Skeletal muscle satellite cell (primary cell): ENCODE measurements around the gene USP50.
"Not testable (repeated sequence)": the region's sequence is repeated elsewhere in the genome, so short reads cannot be mapped to it uniquely, and the experiment has no call there.

ENCODE experiments used
- H3K27me3 ChIP-seq: 2 replicates; pipeline ENCODE4 v1.7.0; 2013; ENCODE audit warnings: low read length; ENCODE audit not compliant: control insufficient read depth, insufficient read depth
- H3K36me3 ChIP-seq: 2 replicates; pipeline ENCODE4 v1.7.0; 2013; ENCODE audit warnings: mild to moderate bottlenecking, control low read depth, low read length; ENCODE audit not compliant: insufficient read depth
- H3K4me1 ChIP-seq: 2 replicates; pipeline ENCODE4 v1.7.0; 2013; ENCODE audit warnings: low read length; ENCODE audit not compliant: control insufficient read depth, insufficient read depth
- H3K4me2 ChIP-seq: 2 replicates; pipeline ENCODE4 v1.7.0; 2013; ENCODE audit warnings: mild to moderate bottlenecking, low read length
- H3K4me3 ChIP-seq: 2 replicates; pipeline ENCODE4 v1.7.0; 2013; ENCODE audit warnings: low read length
- H3K9ac ChIP-seq: 2 replicates; pipeline ENCODE4 v1.7.0; 2013; ENCODE audit warnings: mild to moderate bottlenecking, low read depth, low read length, moderate library complexity
- H3K9me3 ChIP-seq: replicated peaks from 2 replicates; pipeline ENCODE4 v1.7.0; 2013; ENCODE audit warnings: mild to moderate bottlenecking, control low read depth, low read length

The USP50 gene

DNA sequence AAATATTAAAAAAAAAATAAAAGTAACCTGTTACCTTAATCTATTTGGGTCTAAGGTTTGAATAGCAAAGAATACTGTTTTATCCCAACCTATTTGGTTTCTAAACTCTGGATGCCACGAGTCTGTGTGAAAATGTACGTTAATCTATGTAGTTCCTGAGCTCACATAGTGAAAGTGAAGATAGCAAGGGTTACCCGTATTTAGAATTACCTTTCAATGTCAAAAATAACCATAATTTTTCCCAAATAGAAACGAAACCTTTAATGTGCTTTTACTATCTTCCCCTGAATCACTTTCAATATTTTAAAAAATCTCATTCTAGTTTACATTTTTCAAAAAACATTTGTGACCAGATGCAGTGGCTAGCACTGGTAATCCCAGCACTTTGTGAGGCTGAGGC, 5.8 kb upstream of the USP50 start:
- Histone ChIP-seq H3K4me3 (no peak overlapping the region), H3K36me3 (no peaks in the 10 kb centered on the region), H3K9ac (no peak overlapping the region), H3K27me3 (no peaks in the 10 kb centered on the region), H3K4me1 (no peaks in the 10 kb centered on the region), H3K9me3 (no peaks in the 10 kb centered on the region), H3K4me2 (no peak overlapping the region)

DNA sequence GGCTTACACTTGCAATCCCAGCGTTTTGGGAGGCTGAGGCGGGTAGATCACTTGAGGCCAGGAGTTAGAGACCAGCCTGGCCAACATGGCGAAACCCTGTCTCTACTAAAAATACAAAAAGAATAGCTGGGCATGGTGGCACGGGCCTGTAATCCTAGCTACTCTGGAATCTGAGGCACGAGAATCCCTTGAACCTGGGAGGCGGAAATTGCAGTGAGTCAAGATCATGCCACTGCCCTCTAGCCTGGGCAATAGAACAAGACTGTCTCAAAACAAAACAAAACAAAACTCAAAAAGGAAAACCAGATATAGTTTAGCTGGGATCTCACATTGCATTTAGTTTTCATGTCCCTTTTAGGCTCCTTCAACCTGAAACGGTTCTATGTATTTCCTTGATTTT, 2.9 kb upstream of the USP50 start:
- H3K9me3 ChIP-seq = no peaks in the 10 kb centered on the region
- H3K4me2 ChIP-seq = no peak overlapping the region
- H3K4me3 ChIP-seq = no peak overlapping the region
- H3K9ac ChIP-seq = no peak overlapping the region
- no peaks in the 10 kb centered on the region for H3K27me3 ChIP-seq
- H3K4me1 ChIP-seq = no peaks in the 10 kb centered on the region
- H3K36me3 ChIP-seq = no peaks in the 10 kb centered on the region

DNA sequence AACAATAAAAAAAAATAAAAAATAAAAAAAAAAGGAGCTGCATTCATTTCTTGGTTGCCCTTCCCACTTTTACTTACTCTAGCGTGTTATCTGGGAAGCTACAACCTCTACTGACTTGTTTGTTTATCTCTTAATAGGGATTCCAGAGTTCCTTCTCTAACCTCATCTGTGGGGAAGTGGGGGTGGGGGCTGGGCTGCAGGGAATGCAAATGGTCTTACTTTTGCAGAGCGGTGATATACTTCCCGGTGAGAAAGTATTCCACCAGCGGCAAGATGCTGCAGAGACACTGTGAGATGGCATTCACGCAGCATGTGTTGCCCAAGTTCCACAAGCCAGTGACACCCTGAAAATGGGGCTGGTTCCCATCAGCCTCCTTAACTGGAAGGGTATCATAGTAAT, 2.1 kb downstream of the USP50 start:
- Histone ChIP-seq H3K9ac (no peak overlapping the region), H3K27me3 (no peaks in the 10 kb centered on the region), H3K4me1 (no peaks in the 10 kb centered on the region), H3K36me3 (no peaks in the 10 kb centered on the region), H3K9me3 (no peaks in the 10 kb centered on the region), H3K4me2 (no peak overlapping the region), H3K4me3 (no peak overlapping the region)

DNA sequence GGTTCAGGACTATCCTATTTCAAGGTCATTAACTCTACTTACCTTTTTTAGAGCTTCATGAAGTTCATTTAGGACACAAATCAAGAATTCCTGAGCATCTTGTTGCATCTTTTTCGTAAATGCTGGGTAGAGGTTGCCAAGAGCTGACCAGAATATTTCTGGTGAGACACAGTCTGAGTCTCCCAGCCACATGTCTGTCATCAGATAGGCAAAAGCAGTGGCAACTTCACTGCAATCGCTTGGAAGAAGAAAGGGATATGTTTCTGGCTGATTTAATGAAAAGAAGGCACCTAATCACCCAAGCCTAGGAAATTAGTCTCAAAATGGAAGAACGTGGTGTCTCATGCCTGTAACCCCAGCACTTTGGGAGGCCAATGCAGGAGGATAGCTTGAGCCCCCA, 2.9 kb downstream of the USP50 start:
- Histone ChIP-seq H3K4me1 (no peaks in the 10 kb centered on the region), H3K36me3 (no peaks in the 10 kb centered on the region), H3K4me3 (no peak overlapping the region)

DNA sequence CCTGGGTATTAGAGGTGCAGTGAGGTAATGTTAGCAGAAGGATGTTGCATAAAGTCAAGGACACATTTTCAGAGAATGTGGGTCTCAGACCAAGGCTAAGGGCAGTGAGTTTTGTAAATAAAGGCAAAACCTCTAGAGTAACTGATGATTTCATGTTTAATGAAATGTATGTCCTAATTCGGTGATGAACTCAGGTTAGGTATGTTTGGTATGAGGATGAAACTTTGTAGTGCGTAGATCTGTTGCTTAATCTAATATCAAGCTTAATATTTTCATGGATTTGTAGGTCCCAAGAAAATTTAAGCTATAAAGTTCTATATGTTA, 3.6 kb downstream of the USP50 start:
- H3K4me2 ChIP-seq = no peak overlapping the region
- H3K4me1 ChIP-seq = no peaks in the 10 kb centered on the region
- no peak overlapping the region for H3K4me3 ChIP-seq
- no peaks in the 10 kb centered on the region for H3K36me3 ChIP-seq
- no peak overlapping the region for H3K9ac ChIP-seq
- no peaks in the 10 kb centered on the region for H3K9me3 ChIP-seq
- no peaks in the 10 kb centered on the region for H3K27me3 ChIP-seq

More for the DNA sequence above, 2.9 kb downstream of the USP50 start:
- no peaks in the 10 kb centered on the region for H3K9me3 ChIP-seq
- H3K4me2 ChIP-seq = no peak overlapping the region
- no peaks in the 10 kb centered on the region for H3K27me3 ChIP-seq
- no peak overlapping the region for H3K9ac ChIP-seq

DNA sequence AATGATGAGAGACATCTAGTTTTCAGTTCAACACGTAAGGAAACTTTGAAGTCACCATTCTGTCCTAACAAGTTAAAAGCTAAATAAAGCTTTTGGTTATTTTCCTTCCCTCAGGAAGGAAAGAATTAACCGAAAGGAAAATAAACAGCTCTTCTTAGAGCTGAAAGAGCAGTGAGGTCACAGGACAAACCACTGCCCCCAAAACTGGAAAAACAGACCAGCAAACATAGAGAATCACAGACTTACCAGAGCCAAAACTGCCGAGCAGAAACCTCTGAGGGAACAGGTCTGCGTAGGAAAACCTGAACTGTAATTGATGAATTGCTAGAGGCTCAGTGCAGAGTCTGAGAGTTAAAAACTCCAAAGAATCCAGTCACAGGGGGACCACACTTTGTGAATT, 14.7 kb downstream of the USP50 start:
- no peak overlapping the region for H3K4me2 ChIP-seq

DNA sequence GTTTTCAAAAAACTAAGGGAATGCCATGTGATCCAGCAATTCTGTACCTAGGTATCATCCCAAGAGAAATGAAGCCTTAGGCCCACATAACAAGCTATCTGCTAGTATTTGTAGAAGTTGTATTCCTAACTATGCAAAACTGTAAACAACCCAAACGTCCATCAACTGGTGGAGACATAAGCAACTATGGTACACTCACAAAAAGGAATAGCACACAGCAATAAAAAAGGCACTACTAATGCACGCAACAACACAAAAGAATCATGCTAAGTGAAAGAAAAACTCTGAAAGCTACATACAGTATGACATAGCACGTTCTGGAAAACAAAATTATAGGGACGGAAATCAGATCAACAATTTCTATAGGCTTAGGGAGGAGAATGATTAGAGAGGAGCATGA, 15.3 kb downstream of the USP50 start:
- H3K9me3 ChIP-seq = no peaks in the 10 kb centered on the region
- H3K4me1 ChIP-seq = no peaks in the 10 kb centered on the region
- H3K4me3 ChIP-seq = no peak overlapping the region
- H3K27me3 ChIP-seq = no peaks in the 10 kb centered on the region
- H3K36me3 ChIP-seq = no peaks in the 10 kb centered on the region
- no peak overlapping the region for H3K9ac ChIP-seq
- H3K4me2 ChIP-seq = no peak overlapping the region

More for the DNA sequence above, 14.7 kb downstream of the USP50 start:
- no peak overlapping the region for H3K9ac ChIP-seq
- H3K9me3 ChIP-seq = no peaks in the 10 kb centered on the region
- no peaks in the 10 kb centered on the region for H3K27me3 ChIP-seq
- no peaks in the 10 kb centered on the region for H3K4me1 ChIP-seq
- no peaks in the 10 kb centered on the region for H3K36me3 ChIP-seq
- H3K4me3 ChIP-seq = no peak overlapping the region

DNA sequence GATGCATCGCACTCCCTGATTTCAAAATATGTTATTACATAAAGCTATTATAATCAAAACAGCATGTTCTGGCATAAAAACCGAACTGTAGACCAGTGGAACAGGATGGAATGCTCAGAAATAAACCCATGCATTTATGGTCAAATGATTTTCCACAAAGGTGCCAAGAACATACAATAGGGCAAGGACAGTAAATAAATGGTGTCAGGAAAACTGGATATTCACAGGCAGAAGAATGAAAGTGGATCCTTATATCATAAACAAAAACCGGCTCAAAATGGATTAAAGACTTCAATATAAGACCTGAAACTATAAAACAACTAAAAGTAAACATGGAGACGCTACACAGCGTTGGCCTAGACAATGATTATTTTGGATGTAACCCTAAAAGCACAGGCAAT, 22.6 kb downstream of the USP50 start:
- Histone ChIP-seq H3K4me1 (no peaks in the 10 kb centered on the region), H3K27me3 (no peaks in the 10 kb centered on the region), H3K4me3 (no peak overlapping the region), H3K9ac (no peak overlapping the region), H3K9me3 (no peaks in the 10 kb centered on the region), H3K4me2 (no peak overlapping the region), H3K36me3 (no peaks in the 10 kb centered on the region)

DNA sequence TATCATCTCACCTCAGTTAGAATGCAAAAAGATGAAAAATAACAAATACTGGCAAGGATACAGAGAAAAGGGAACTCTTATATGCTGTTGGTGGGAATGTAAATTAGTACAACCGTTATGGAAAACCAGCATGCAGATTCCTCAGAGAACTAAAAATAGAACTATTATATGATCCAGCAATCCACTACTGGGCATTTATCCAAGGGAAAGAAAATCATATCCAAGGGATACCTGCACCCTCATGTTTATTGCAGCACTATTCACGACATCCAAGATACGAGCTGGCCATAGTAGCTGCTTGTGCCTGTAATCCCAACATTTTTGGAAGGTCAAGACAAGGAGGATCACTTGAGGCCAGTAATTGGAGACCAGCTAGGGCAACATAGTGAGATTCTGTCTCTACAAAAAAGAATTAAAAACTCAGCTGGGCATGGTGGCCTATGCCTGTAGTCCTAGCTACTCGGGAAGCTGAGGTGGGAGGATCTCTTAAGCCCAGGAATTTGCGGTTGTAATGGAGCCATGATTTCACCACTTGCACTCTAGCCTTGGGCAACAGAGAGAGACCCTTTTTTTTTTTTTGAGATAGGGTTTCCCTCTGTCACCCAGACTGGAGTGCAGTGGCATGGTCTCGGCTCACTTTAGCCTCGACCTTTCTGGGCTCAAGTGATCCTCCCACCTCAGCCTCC, 26.6 kb downstream of the USP50 start:
- Histone ChIP-seq H3K27me3 (no peaks in the 10 kb centered on the region), H3K4me3 (no peak overlapping the region), H3K36me3 (no peaks in the 10 kb centered on the region), H3K4me2 (no peak overlapping the region), H3K9me3 (no peaks in the 10 kb centered on the region), H3K4me1 (no peaks in the 10 kb centered on the region), H3K9ac (no peak overlapping the region)

DNA sequence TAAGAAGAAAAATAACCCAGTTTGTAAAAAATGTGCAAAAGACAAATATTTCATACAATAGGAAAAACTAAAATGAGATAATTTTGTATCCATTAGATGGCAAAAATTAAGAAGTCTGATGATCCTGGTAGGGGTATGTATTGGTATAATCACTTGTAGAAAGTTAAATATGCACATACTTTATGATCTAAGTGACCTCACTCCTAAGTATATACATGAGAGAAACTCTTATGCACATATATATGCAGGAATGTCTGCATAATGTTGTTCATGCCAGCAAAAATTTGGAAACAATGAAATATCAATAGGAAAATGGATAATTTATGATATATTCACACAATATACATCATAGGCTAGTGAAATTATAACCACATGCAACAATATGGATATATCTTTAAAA, 33.5 kb downstream of the USP50 start:
- Histone ChIP-seq H3K9me3 (no peaks in the 10 kb centered on the region), H3K36me3 (no peaks in the 10 kb centered on the region), H3K9ac (no peak overlapping the region), H3K27me3 (no peaks in the 10 kb centered on the region), H3K4me2 (no peak overlapping the region), H3K4me3 (no peak overlapping the region), H3K4me1 (no peaks in the 10 kb centered on the region)

DNA sequence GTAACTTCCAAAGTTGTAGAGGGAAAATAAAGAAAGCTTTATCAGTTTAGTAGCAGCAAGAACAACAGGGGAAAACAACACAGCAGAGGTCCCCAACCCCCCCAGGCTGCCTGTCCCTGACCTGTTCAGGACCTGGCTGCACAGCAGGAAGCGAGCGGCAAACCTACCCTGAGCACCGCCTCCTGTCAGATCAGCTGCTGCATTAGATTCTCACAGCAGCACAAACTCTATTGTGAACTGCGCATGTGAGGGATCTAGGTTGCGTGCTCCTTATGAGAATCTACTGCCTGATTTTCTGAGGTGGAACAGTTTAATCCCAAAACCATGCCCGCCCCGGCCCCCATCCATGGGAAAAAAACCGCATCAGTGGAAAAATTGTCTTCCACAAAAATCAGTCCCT, 40.3 kb downstream of the USP50 start:
- Histone ChIP-seq H3K4me1 (no peaks in the 10 kb centered on the region), H3K9me3 (no peaks in the 10 kb centered on the region), H3K9ac (no peak overlapping the region), H3K4me3 (no peak overlapping the region), H3K27me3 (no peaks in the 10 kb centered on the region), H3K4me2 (no peak overlapping the region), H3K36me3 (no peaks in the 10 kb centered on the region)

DNA sequence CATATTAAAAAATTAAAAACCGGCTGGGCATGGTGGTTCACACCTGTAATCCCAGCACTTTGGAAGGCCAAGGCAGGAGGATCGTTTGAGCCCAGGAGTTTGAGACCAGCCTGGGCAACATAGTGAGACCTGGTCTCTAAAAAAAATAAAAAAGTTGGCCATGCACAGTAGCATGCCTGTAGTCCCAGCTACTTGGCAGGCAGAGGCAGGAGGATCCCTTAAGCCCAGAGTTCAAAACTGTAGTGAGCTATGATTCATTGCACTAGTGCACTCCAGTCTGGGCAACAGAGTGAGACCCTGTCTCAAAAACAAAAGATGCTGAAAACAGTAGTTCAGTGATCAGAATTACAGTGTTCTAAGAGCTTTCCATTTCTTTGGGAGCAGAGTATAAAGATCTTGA, 40.8 kb downstream of the USP50 start:
- H3K4me1 ChIP-seq, H3K9ac ChIP-seq, H3K27me3 ChIP-seq, H3K9me3 ChIP-seq, H3K4me2 ChIP-seq, H3K4me3 ChIP-seq, H3K36me3 ChIP-seq: not testable (repeated sequence)
